Dermis blood vessel endothelial cell (primary cell): ENCODE results near the gene JADE2. TPM values are rescaled to one million over a fixed set of nuclear protein-coding genes. Genes with fewer than 3 reads are reported as not detected.
"Not testable (repeated sequence)": the region's sequence is repeated elsewhere in the genome, so short reads cannot be mapped to it uniquely, and the experiment has no call there.

Experiments used
- DNase-seq: peaks from one replicate; pipeline ENCODE4 v3.0.0; 2010
- total RNA-seq: library from RNA; depleted of rRNA; stranded (reverse); fragments of >200 nt; gene quantifications from 2 replicates; pipeline ENCODE4 v1.2.3, GENCODE V29; 2014

The JADE2 gene
- total RNA-seq, 1 donor from 2014 or later: 23.3 TPM

DNA sequence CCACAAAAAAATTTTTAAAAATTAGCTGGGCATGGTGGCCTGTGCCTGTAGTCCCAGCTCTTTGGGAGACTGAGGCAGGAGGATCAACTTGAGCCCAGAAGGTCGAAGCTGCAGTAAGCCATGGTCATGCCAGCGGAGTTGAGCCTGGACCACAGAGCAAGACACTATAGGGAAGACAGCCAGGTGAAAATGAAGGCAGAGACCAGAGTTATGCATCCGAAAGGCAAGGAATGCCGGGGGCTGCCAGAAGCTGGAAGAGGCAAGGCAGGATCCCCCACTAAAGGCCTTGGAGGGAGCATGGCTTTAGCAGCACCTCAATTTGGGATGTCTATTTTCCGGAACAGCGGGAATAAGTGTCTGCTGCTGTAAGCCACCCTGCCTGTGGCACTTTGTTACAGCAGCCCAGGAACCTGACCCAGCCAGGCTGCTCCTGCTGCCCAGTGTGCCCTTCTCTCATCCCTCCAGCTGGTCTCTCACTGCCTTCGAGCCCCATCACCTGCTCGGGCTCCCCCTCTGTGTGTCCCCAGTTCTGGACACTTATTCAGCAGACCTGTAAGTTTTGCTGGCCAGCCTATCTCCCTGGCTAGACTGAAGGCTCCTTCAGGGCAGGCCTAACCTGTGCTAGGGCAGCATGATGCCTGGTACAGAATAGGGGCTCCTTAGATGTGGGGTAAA lies 16.8 kb upstream of the JADE2 start:
- DNase-seq: no peak

DNA sequence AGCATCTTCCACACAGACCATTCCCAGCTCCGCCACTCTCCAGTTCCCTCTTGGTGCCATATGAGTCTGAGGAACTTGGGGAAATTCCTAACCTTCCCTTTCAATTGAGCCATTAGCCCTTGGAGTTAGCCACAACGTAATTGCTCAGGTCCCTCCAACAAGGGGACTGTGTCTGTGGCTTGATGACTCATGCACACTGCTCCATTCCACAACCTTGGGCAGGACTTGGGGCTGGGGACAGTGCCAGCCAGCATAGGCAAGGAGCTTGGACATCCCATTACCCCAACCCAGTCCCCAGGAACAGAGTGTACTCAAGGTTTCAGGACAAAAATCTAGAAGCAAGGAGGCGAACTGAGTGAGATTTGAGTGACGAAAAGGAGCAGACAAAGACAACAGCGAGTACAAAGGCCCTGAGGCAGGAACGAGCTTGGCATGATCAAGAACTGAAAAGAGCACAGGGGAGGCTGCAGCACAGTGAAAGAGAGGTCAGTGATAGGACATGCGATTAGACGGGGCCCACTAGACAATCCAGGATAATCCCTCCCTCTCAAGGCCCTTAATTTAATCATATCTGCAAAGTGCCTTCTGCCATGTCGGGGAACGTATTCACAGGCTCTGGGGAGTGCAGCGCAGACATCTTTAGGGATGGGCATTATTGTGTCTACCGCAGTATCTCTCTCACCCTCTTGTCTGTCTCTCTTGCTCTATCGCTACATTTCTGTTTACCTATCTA lies 16.0 kb upstream of the JADE2 start:
- no peak for DNase-seq

DNA sequence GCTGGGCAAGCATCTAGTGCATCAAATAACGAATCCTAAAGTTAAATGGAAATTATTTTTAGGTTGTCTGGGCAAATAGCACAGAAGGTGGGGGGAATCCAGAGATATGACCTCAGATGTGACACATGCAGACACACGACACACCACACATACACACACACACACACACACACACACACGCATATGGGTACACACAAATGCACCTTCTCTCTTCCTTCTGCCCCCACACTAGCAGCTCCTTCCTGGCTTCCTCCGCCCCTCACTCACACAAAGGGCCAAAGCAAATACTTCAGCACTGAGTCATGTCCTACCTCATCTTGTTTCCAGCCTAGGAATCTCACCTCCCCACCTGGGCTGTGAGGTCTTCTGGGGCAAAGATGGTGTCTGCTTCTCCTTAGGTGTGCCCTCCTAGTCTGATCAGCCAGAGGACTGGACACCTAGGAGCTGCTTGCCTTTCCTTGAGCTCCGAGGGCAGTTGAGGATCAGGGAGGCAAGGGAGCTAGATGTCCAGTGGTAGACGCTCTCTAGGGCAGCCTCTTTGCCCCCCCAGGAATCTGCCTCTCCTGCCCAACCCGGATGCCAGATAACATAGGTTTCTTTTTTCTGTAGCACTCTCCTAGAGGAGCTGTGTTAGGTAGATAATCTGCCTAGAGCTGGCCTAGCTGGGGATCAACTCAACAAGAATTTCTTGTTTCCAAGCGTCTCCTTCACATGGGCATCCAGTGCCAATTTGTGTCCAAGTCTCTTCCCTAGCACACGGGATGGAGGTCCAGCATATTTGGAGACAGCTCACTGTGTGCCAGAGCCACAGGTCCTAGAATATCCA lies 14.3 kb upstream of the JADE2 start:
- peak; percentile 78 for DNase-seq

DNA sequence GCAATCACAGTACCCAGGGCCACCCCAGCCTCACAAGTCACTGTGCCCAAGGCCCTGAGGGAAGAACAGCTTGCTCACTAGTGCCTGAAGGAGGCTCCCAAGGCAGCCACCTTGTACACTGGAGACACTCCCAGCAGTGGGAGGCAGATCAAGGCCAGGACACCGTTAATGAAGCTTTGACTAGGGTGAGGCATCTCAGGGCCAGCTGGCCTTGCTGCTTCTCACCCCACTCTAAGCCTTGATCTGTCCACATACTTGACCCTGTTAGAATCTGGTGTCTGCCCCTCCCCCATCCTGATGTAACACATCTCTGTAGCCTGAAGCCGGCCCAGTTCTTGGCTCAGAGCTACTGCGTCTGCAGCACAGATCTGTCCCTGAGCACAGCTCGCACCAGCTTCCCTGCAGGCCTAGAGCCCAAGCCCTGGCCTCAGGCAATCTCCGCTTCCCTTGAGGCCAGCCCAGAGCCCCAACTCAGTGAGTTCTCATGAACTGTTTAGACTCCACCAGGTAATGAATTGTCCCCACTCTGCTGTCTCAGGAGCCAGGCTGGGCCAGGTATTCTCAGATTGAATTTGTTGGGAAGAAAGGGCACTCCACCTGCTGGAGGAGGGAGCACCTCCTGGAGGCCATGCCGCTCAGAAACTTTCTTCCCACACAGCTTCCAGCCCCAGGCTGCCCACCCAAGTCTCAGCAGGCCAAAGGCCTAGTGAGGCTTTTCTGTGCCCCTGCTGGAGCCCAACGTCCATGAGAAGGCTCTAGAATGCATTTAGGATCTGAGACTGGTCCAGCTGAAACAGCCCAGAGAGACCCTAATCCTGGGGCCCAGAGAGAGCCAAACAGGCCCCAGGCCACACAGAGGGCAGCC lies 13.4 kb upstream of the JADE2 start:
- DNase-seq: no peak

DNA sequence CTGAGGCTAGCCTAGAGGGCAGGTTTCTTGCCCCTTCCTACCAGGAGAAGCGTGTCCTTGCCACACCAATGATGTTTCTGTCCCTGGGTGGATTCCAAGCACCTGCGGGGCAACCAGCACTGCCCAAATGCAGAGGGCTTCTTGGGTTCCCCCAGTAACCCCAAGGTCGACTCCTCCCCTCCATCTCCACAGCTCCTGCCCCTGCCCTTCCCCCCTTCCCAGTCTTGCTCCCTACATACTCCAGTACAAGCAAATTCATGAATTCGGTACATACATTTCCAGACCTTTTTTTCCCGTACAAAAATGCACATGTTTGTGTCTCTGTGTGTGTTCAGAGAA lies 12.8 kb upstream of the JADE2 start:
- DNase-seq: no peak

DNA sequence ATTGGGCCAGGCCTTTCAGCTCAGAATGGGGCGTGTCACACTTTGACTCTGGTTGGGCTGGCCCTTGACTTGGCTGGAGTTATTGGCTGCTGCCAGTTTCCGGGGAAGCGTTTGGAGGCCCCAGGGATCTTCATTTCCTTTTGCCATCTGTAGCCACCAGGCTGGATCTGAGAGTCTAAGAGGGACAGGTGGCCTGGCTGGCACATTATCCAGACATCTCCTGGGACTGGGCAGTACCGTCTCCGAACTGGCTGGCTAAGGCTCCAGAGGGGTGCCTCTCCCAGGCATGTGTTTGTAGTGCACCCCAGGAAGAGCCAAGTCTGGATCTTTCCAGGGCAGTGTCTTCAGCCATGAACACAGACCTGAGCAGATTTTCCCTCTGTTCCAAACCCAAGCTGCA lies 9.7 kb upstream of the JADE2 start:
- no peak for DNase-seq

DNA sequence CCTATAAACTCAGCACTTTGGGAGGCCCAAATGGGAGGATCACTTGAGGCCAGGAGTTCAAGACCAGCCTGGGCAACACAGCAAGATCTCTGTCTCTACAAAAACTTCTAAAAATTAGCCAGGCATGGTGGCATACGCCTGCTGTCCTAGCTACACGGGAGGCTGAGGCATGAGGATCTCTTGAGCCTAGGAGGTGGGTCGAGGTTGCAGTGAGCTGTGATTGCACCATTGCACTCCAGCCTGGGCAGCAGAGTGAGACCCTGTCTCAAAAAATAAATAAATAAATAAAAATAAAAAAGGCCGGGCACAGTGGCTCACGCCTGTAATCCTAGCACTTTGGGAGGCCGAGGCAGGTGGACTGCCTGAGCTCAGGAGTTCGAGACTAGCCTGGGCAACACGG lies 8.5 kb upstream of the JADE2 start:
- DNase-seq: not testable (repeated sequence)

DNA sequence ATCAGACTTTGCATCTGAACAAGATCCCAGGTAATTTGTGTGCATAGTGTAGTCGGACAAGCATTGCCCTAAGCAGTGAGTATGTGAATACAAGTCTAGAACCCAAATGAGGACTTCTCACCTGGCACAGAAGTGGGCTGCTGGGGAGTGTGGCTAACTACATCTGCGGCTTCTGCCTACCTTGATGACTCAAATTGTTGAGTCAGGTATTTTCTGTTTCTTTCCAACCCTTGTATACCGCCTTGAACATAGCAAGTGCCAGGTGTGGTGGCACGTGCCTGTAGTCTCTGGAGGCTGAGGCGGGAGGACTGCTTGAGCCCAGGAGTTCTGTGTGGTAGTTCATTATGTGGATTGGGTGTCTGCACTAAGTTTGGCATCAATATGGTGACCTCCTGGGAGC lies 7.9 kb upstream of the JADE2 start:
- DNase-seq: no peak

DNA sequence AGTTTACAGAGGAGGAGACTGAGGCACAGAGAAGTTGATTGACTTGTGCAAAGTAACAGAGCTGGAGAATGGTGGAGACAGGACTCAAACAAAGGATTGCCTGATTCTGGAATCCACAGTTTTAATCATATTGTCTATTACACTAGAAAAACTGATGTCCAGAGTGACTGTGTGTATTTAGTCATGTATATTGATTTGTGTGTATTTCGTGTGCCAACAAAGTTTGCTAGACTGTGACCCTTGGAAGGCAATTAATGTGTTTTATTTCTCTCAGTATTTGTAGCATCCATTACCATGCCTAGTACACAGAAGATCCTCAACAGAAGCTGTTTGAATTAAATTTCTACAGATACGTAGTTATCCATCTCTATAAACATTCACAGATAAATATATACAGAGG lies 5.5 kb upstream of the JADE2 start:
- no peak for DNase-seq

DNA sequence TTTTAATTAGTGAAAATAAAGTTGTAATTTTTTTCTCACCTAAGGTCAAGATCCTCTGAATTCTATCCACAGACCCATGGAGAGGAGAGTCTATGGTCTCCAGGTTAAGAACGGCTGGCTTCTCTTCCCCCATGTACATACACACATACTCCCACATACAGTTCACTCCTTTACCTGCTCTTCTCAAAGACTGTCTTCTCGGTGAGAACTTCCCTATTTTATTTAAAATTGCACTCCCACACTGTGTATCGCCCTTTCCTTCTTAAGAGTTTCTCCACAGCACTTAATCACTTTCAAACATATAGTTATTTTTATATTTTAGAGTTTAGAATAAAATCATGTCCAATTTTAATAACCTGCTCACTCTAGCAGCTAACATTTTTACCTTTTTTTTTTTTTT lies 3.6 kb upstream of the JADE2 start:
- no peak for DNase-seq

DNA sequence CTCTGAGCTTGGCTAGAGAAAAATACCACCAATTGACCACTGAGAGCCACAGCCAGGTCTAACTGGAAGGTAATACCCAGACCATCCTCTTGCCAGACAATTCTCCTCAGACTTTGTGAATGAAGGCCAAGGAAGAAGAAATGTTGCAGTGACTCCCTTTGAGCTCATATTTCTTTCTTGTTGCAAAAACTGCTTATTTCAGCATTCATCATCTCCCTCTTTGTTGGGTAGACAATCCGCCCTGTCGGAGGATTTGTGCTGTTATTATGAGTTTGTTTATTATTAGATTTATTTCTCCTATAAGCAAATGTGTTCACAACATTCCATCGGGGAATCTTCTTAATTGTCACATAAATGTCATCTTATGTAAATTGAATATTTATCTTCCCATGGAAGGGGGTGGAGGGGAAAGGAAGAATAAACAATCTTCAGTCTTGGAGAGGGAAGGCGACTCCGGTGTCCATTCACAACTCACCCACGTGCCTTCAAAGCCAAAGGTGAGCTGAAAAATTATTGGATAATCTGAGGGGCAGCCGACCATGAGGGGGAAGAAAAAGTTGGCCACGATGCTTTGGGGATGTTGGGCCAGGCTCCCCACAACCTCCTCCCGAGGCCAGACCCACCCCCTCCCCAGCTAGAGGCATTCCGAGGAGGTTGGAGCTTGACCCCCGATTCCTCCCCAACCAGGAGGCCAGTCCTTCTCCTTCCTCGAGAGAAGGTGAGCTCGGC lies 1.8 kb upstream of the JADE2 start:
- DNase-seq: no peak

DNA sequence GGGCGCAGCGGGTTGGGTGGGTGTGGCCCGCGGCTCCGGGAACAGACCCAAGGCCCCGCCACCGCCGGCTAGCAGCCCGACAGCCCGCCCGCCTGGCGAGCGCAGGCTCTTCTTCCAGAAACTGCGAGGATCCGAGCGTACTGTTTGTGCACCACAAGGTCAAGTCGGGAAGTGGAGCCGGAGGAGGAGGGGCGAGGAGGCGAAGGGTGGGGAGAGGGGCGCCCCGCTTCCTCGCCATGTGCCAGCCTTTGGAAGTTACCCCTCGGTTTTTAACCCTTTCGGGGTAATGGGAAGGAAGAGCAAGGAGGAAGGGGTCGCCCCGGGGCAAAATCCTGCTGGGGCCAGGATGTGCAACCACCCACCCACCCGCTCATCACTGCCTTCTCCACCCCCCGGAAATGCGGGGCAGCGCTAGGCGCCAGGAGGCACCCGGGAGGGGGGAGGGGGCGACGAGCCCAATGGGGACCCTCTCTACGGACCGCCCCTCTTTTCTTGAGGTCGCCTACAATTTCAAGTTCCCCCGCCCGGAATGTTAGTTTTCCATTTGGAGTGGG lies 1.1 kb upstream of the JADE2 start:
- DNase-seq: peak; percentile 74

DNA sequence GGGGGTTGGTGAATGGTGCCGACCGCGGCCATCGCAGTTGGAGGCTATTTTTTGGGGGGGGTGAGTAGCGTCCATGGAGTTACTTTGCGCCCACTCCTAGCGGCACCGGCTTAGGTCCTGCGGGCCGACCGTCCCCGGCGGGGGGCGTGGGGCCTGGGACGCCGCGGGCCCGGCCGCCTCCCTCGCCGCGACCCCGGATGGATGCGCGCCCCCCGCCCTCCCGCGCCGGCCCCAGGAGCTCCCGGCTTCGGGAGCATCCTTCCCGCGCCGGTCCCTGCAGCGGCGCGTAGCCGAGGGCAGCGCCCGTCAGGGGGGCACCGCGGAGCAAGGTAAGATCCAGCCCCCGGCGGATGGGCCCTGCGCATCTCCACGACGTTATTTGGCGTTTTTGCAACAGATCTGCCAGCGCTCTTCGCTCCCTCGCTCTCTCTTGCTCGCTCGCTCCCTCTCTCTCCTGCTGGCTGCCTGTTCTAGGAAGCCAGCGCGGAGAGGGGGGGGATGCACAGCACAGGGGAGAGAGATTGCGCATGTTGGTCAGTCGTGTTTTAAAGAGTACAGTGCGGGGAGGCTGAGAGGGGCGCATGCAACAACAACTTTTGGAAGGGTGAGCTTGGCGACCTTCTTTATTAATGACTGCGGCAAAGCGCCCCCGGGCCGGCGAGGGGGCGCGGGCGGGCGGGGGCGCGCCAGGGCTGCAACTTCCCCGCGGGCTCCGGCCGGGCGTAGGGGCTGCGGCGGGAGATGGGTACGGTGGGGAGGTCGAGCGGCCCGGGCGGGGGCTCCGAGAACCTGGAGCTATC lies 413 bp downstream of the JADE2 start:
- peak; percentile 79 for DNase-seq

DNA sequence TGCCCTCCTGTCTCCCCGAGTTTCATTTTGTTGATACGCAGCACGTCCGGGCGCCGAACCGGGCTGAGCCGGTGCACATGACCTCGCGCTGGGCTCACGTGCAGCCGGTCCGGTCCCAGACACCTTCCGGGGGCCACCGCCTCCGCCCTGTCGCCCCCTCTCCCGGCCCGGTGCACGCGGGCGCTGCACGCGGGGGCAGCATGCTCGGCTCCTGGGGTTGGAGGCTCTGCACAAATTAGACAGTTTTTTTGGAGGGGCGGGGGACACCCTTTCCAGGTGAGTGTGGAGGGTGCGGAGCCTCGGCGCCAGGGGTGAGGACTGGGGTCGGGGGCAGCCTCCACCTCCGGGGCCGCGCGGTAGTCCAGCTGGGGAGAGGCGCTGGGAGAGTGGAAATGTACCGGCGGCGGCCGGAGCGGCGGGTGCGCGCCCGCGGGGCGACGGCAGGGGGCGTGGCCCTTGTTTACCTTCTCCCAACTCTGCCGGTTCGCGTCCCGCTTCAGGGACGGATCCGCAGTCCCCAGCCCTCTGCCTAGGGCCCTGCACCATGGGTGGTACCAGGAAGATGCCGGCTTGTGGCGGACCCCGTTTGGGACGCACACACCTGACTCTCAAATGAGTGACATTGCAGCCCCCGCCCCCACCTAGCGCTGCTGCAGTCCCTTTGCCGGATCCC lies 1.1 kb downstream of the JADE2 start:
- peak; percentile 77 for DNase-seq

DNA sequence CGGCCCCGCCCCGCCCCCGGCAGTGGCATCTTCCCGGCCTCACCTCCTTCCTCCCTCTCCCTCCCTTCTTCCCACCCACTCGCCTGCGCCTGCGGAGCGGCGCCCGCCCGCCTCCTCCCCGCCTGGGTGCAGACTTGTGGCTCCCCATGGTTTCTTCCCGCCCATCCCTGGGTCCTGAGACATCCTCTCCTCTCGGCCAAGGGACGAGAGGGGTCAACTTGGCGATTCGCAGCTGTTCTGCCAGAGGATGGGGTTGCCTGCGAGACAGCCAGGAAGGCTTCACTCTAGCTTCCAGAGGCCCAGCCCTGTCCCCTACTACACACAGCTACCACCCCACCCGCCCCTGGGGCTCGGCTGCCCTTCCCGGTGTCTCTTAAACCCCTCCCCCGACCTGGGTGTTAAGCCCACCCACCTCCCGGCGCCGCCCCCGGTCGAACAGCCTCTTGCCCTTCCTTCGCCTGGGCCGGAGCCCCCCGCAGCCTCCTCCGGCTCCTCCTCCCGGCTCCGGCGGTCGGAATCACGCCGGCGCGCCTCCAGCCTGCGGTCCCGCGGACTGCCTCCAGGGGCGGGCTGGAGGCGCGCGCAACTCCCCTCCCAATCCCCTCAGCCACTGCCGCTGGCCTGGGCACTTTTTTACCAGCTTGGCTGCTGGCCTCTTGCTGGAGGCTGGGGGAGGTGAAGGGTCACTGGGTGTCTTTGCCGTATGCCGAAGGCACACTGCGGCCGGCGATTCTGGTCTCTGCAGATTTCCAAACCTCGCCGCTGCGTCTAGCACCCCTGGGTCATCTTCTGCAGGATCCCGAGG lies 1.9 kb downstream of the JADE2 start:
- DNase-seq: peak; percentile 86

DNA sequence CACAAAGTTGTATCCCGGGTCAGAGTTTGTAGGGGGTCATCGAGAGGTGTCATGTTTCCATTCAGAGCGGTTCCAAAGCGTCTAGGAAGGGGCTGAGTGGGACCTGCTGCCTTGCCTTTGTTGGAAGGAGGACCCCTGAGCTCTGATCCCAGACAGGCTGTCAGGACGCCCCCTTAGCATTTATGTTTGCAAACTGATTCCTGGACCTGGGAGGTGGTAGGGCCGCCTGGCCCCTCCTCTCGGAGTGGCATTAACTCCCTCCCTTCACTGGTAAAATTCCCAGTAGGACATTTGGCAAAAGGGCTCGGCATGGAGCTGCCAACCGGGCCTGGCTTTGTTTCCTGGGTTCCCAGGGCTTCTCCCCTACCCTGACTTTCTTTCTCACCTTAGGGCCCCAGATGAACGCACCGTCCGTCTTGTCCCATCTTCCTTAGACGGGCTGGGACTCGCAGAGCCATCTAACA lies 2.5 kb downstream of the JADE2 start:
- no peak for DNase-seq

DNA sequence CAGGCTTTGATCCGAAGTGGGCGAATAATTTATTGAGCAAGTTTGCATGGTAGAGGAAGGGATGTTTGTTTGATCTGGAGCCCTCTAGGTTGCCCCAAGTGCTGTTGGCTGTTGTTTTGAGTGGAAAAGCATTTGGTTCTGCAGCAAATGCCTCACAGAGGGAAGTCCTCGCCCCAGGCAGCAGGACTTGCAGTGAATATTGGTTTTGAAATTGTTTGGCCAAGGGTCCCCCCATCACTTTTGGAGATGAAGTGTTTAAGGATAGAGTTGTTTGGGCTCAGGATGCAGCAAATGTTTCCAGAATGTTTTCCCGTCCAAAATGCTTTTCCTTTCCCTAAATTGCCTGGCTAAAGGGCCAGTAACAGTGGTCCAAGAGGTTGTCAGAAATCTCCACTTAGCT lies 3.1 kb downstream of the JADE2 start:
- no peak for DNase-seq

DNA sequence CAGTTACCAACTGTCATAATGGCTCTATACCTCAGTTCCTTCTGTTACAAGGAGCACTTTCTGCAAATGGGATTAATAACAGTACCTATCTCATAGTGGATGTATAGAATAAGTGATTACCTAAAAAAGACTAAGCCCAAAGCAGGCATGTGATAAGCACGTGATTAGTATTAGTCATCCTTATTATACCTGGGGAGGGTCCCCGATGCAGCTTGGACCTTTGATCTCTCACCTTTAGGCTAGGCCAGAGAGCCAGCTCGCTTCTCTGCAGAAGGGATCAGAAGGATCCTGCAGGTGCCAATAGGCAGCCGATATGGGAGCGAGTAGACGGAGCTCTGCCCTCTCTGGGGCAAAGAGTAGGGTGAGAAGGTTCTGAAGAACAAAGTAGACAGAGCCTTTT lies 4.0 kb downstream of the JADE2 start:
- no peak for DNase-seq
